WTC11 (cell line): ENCODE measurements around the gene GTF2I. TPM values are rescaled to one million over a fixed set of nuclear protein-coding genes. Genes with fewer than 3 reads are reported as not detected.
A peak's percentile ranks its signal among the peaks of the same experiment; 100 is the strongest.

ENCODE experiments used
- ATAC-seq: fragments of 200-7000 bp; cut with Tn5 transposase; 2 replicates; pipeline ENCODE4 v1.10.0; 2021; ENCODE audit warnings: mild to moderate bottlenecking, moderate library complexity
- CTCF ChIA-PET: fragments of 300-600 bp; sonication (Branson Sonifier 250); formaldehyde crosslinking; loops from one replicate; lab custom pipeline; 2021; ENCODE audit warnings: antibody characterized with exemption; lab: Charles Lee
- POLR2A ChIA-PET: fragments of 350-600 bp; sonication (Branson Sonifier 250); formaldehyde crosslinking; loops from one replicate; lab custom pipeline; 2021; ENCODE audit warnings: antibody characterized with exemption; lab: Charles Lee
- DNase-seq: peaks from one replicate; pipeline ENCODE4 v3.0.0; 2021; ENCODE audit warnings: low spot score
- H3K27ac Mint-ChIP-seq: 2 replicates; pipeline ENCODE4 v1.8.0; 2021; ENCODE audit warnings: mixed read lengths
- H3K27me3 Mint-ChIP-seq: 2 replicates; pipeline ENCODE4 v1.8.0; 2021; ENCODE audit warnings: low read depth, mild to moderate bottlenecking, moderate library complexity, mixed read lengths
- H3K36me3 Mint-ChIP-seq: 2 replicates; pipeline ENCODE4 v1.8.0; 2021; ENCODE audit warnings: mixed read lengths
- H3K4me1 Mint-ChIP-seq: 2 replicates; pipeline ENCODE4 v1.8.0; 2022; ENCODE audit warnings: mixed read lengths
- H3K4me3 Mint-ChIP-seq: 2 replicates; pipeline ENCODE4 v1.8.0; 2021; ENCODE audit warnings: mild to moderate bottlenecking, moderate library complexity, mixed read lengths
- H3K9me3 Mint-ChIP-seq: 2 replicates; pipeline ENCODE4 v1.8.0; 2021; ENCODE audit warnings: mixed read lengths
- ARID4B ChIP-seq: sonication (generic); formaldehyde crosslinking; IDR thresholded peaks from 2 replicates; pipeline ENCODE4 v1.8.0; 2023; ENCODE audit warnings: missing genetic modification reagents, mild to moderate bottlenecking, borderline replicate concordance
- ATF3 ChIP-seq: sonication (generic); formaldehyde crosslinking; conservative IDR thresholded peaks from 2 replicates; pipeline ENCODE4 v1.8.1; 2022; ENCODE audit warnings: mild to moderate bottlenecking, missing genetic modification reagents
- CREB1 ChIP-seq: sonication (generic); formaldehyde crosslinking; IDR thresholded peaks from 2 replicates; pipeline ENCODE4 v1.8.0; 2023; ENCODE audit warnings: mild to moderate bottlenecking, missing genetic modification reagents
- FOXP1 ChIP-seq: sonication (generic); formaldehyde crosslinking; IDR thresholded peaks from 2 replicates; pipeline ENCODE4 v1.8.0; 2022; ENCODE audit warnings: missing genetic modification reagents, mild to moderate bottlenecking, moderate library complexity, borderline replicate concordance
- GTF2I ChIP-seq: fragments of 250-450 bp; sonication (Bioruptor Pico); conservative IDR thresholded peaks from 2 replicates; pipeline ENCODE4 v1.4.0; 2021; ENCODE audit warnings: mild to moderate bottlenecking
- KAT7 ChIP-seq: sonication (generic); formaldehyde crosslinking; IDR thresholded peaks from 2 replicates; pipeline ENCODE4 v1.8.1; 2023; ENCODE audit warnings: missing genetic modification reagents, mild to moderate bottlenecking, borderline replicate concordance
- MXD4 ChIP-seq: fragments of 250-450 bp; sonication (Bioruptor Pico); IDR thresholded peaks from 2 replicates; pipeline ENCODE4 v1.8.0; 2021; ENCODE audit warnings: mild to moderate bottlenecking, moderate library complexity, borderline replicate concordance
- PREB ChIP-seq: sonication (generic); formaldehyde crosslinking; IDR thresholded peaks from 2 replicates; pipeline ENCODE4 v1.8.1; 2022; ENCODE audit warnings: mild to moderate bottlenecking, missing genetic modification reagents, moderate library complexity, borderline replicate concordance
- SMAD3 ChIP-seq: sonication (generic); formaldehyde crosslinking; IDR thresholded peaks from 2 replicates; pipeline ENCODE4 v1.8.0; 2022; ENCODE audit warnings: missing genetic modification reagents, mild to moderate bottlenecking, borderline replicate concordance
- STAT6 ChIP-seq: sonication (generic); formaldehyde crosslinking; conservative IDR thresholded peaks from 2 replicates; pipeline ENCODE4 v1.8.1; 2023; ENCODE audit warnings: mild to moderate bottlenecking, low read depth, missing genetic modification reagents, moderate library complexity
- USF2 ChIP-seq: sonication (generic); formaldehyde crosslinking; IDR thresholded peaks from 2 replicates; pipeline ENCODE4 v1.8.1; 2023; ENCODE audit warnings: mild to moderate bottlenecking, missing genetic modification reagents, moderate library complexity
- ZBTB21 ChIP-seq: sonication (generic); formaldehyde crosslinking; IDR thresholded peaks from 2 replicates; pipeline ENCODE4 v1.8.1; 2023; ENCODE audit warnings: mild to moderate bottlenecking, missing genetic modification reagents, borderline replicate concordance
- ZMAT4 ChIP-seq: fragments of 250-450 bp; sonication (Bioruptor Pico); IDR thresholded peaks from 2 replicates; pipeline ENCODE4 v1.9.0; 2021; ENCODE audit warnings: mild to moderate bottlenecking
- ZNF121 ChIP-seq: sonication (generic); formaldehyde crosslinking; IDR thresholded peaks from 2 replicates; pipeline ENCODE4 v1.8.0; 2023; ENCODE audit warnings: missing genetic modification reagents
- ZNF232 ChIP-seq: sonication (generic); formaldehyde crosslinking; IDR thresholded peaks from 2 replicates; pipeline ENCODE4 v1.8.0; 2022; ENCODE audit warnings: mild to moderate bottlenecking, missing genetic modification reagents
- ZNF317 ChIP-seq: sonication (generic); formaldehyde crosslinking; IDR thresholded peaks from 2 replicates; pipeline ENCODE4 v1.8.1; 2023; ENCODE audit warnings: low read depth, mild to moderate bottlenecking, moderate library complexity, missing genetic modification reagents, borderline replicate concordance
- total RNA-seq: library from RNA; stranded (reverse); gene quantifications from 3 replicates; pipeline ENCODE4 v1.2.3, GENCODE V29; 2021

The GTF2I gene
- total RNA-seq, 1 experiment from 2014 or later, result 308 TPM

GRCh38 chr7:74622228-74622749 lies 35.2 kb upstream of the GTF2I start:
- Mint-ChIP-seq H3K4me1 (peaks cover 16% of the 10 kb centered on the region), H3K27me3 (no peaks in the 10 kb centered on the region), H3K4me3 (no peak overlapping the region), H3K27ac (no peak overlapping the region), H3K36me3 (no peaks in the 10 kb centered on the region), H3K9me3 (no peaks in the 10 kb centered on the region)
- CTCF ChIA-PET, result no interaction called here
- TF ChIP-seq ZNF317 (no peak), GTF2I (peak; percentile 36; the same call in 1 of the 2 replicates), KAT7 (no peak), ZNF232 (CRISPR knock-in tag) (no peak), ZNF121 (CRISPR knock-in tag) (peak; percentile 67; the same call in 1 of the 2 replicates), ZBTB21 (CRISPR knock-in tag) (no peak), SMAD3 (no peak)
- ATAC-seq (no peak), DNase-seq (no peak)
- POLR2A ChIA-PET, result no interaction called here

GRCh38 chr7:74623135-74623534 lies 34.4 kb upstream of the GTF2I start:
- no peaks in the 10 kb centered on the region for H3K27me3 Mint-ChIP-seq
- peaks cover 20% of the 10 kb centered on the region for H3K4me1 Mint-ChIP-seq

More at GRCh38 chr7:74623135-74623534, 34.4 kb upstream of the GTF2I start:
- no peak for TF ChIP-seq KAT7
- no peak for TF ChIP-seq FOXP1 (CRISPR knock-in tag)
- TF ChIP-seq PREB (CRISPR knock-in tag), result no peak
- TF ChIP-seq MXD4, result no peak
- TF ChIP-seq CREB1 (CRISPR knock-in tag), result no peak
- TF ChIP-seq SMAD3, result no peak
- no peak for TF ChIP-seq GTF2I
- no peak for TF ChIP-seq ARID4B (CRISPR knock-in tag)
- TF ChIP-seq STAT6 (CRISPR knock-in tag), result no peak
- TF ChIP-seq ATF3 (CRISPR knock-in tag), result no peak
- no peak for TF ChIP-seq USF2
- TF ChIP-seq ZBTB21 (CRISPR knock-in tag), result no peak
- TF ChIP-seq ZMAT4 (CRISPR knock-in tag), result no peak
- ChIA-PET CTCF (interaction anchor here (1.0 kb wide), 1 partner anchor 35 kb away, joined by 9 read pairs; the partner anchor contains the start of gene GTF2I), POLR2A (no interaction called here)
- ATAC-seq (no peak), DNase-seq (no peak)
- no peaks in the 10 kb centered on the region for H3K9me3 Mint-ChIP-seq
- H3K4me3 Mint-ChIP-seq, result no peak overlapping the region
- no peaks in the 10 kb centered on the region for H3K36me3 Mint-ChIP-seq
- H3K27ac Mint-ChIP-seq, result no peak overlapping the region
